NCI-H1417 treated with DMSO at 0.1 percent for 48 hours (cell line): ENCODE results near the gene PSMA8.
"Not testable (repeated sequence)": the region's sequence is repeated elsewhere in the genome, so short reads cannot be mapped to it uniquely, and the experiment has no call there.

Experiments used
- DNase-seq: peaks from one replicate; lab custom pipeline; 2025; lab: John Stamatoyannopoulos, UW

The PSMA8 gene

DNA sequence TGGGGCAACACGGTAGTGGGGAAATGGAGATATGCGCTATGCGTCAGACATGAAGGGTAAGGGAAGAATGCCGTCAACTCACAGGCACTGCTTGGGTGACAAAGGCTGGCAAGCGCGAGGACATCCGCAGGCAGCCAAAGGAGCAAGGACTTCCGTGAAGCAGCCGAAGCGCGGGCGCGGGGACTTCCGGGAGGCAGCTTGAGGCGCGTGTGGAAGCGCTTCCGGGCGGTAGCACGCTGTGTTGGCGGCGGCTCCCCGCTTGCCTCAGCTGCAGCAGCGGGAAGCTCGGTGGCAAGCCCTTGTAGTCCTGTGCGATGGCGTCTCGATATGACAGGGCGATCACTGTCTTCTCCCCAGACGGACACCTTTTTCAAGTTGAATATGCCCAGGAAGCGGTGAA lies at the start of gene PSMA8:
Gene PSMA8 (plus strand): TSS at position 218 of the 400 bp plus-strand sequence. CDS start 97 bp downstream, at position 315.
- no peak for DNase-seq

- no peak for DNase-seq
These were observed 48.6 kb upstream of the PSMA8 start for GRCh38 chr18:26085056-26085455.

- no peak for DNase-seq
These were observed 46.7 kb upstream of the PSMA8 start for GRCh38 chr18:26086959-26087358.

- no peak for DNase-seq
These were observed 45.2 kb upstream of the PSMA8 start for GRCh38 chr18:26088487-26088886.

DNA sequence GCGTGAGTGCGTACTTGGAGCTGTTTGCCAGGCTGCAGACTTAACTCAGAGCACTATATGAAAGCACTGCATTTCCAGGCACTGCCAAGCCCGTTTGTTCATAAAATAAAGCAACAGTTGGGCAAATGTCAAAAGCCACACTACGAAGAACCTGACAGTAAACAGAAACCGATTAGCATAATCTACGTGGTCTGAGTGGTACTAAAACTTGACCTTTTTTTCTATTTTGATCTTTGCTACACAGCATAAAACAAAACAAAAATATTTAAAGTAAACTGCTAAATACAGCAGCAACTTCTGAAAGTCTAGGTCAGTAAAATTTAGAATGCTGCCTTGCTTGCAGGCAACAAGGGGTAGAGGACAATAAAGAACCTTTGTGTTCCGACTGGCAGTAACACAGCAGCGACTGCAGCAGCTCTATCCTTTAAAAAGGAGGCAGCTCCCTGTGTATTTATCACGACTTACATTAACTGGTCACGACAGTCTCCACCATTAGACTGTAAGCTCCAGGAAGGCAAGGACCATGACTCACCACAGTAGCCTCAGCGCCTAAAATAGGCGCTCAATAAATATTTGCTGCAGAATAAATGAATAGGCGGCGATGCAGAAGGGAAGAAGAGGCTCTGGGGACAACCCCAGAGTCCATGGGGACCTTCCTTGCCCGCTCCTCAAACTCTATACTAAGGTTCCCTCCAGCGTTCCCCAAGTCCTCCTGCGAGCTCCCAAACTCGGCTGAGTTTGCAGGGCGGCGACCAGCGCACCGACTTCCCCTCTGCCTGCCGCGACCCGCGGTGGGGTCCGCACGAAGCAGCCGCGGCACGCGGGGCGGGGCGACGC lies 44.2 kb upstream of the PSMA8 start:
- DNase-seq, result peak; percentile 6

GRCh38 chr18:26090130-26091046 lies 43.3 kb upstream of the PSMA8 start, which contains the start of gene SS18:
Gene SS18 (minus strand): TSS chr18:26090613. CDS start chr18:26090569, 44 bp downstream.
- peak; percentile 73 for DNase-seq

DNA sequence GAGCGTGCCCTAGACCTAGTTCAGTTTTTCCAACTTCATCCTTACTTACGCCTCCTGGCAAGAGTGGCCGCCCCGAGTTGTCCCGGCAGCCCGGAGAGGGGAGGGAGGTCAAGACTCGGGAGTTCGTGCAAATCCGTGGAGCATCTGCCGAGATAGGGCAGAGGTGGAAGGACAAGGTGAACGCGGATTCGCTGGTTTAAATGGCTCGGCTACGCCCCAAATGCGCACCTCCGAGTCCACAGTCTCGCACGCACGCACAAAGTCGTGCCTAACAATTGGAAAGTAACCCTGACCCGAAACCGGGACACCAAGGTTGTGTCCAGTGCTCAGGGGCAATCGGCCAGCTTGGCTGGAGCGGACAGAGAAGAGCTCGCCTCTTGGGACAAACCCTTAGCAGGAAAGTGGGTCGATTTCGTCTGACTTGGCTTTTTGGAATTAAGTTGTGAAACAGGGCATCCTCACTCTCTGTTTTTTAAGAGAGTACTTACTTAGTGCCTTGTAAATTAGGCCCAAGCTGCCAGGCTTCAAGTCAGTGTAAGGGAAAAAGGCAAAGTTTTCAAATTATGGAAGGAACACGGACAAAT lies 42.5 kb upstream of the PSMA8 start:
- DNase-seq, result no peak

GRCh38 chr18:26096852-26097251 lies 36.8 kb upstream of the PSMA8 start:
- DNase-seq, result no peak

- DNase-seq, result no peak
These were observed 36.1 kb upstream of the PSMA8 start for GRCh38 chr18:26097563-26097962.

DNA sequence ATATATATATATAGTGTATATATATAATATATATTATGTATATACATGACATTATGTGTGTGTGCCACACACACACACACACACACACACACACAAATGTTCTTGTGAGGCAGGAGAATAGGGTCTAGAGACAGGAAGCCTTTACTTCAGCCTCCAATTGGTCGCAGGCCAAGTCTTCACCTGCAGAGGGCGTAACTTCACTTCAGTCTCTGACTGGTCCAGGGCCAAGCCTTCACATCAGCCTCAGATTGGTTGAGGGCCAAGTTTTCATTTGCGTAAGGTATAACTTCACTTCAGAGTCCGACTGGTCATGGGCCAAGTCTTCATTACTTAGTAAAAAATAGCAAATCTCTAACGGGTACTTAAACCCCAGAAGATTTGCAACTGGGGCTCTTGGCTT lies 30.1 kb upstream of the PSMA8 start:
- no peak for DNase-seq

DNA sequence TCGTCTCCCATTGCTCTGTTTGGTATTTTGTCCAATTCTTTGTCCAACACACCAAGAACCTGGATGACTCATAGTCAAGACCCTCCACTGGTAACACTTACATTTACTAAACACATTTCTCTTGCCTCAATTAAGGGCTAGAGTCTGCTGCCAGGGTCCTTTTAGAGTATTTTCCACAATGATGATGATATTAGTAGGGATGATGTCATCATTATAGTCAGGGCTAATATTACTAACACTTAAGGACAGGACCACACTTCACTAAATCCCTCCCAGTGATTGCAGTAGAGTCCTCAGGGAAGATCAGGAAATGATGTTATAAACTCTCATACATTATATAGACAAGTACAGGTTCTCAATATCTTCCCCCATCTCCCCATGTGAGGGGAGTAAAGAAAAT lies 29.6 kb upstream of the PSMA8 start:
- DNase-seq, result no peak

- no peak for DNase-seq
These were observed 14.4 kb upstream of the PSMA8 start for GRCh38 chr18:26119246-26119645.

GRCh38 chr18:26121476-26121875 lies 12.2 kb upstream of the PSMA8 start:
- DNase-seq, result no peak

DNA sequence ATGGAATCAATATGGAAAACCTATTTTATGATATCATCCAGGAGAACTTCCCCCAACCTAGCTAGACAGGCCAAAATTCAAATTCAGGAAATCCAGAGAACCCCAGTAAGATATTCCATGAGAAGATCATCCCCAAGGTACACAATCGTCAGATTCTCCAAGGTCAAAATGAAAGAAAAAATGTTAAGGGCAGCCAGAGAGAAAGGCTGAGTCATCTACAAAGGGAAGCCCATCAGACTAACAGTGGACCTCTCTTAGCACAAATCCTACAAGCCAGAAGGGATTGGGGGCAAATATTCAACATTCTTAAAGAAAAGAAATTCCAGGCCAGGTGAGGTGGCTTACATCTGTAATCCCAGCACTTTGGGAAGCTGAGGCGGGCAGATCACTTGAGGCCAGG lies 11.7 kb upstream of the PSMA8 start:
- DNase-seq, result not testable (repeated sequence)

- no peak for DNase-seq
These were observed 5.9 kb upstream of the PSMA8 start for GRCh38 chr18:26127786-26128185.

DNA sequence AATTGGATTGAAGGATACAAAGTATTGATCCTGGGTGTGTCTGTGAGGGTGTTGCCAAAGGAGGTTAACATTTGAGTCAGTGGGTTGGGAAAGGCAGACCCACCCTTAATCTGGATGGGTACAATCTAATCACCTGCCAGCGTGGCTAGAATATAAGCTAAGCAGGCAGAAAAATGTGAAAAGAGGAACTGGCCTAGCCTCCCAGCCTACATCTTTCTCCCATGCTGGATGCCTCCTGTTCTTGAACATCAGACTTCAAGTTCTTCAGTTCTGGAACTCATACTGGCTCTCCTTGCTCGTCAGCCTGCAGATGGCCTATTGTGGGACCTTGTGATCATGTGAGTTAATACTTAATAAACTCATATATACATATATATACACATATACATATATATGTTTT lies 5.5 kb upstream of the PSMA8 start:
- not testable (repeated sequence) for DNase-seq

DNA sequence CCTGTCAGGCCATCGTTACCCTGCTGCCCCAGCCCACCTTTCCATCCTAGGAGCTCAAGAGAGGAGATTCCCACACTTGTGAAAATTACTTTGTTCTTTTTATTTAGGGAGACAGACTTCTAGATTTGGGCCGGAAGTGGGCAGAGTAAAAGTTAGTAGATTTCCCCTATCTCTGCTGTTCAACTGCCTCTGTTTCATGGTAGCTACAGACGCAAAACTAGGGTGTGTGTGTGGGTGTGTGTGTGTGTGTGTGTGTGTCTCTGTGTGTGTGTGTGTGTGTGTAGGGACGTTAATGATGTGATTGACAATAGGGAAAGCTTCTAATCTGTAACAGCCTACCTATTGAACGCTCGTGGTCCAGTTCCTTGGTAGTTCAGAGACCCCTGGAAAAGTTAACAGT lies 438 bp downstream of the PSMA8 start:
- no peak for DNase-seq

DNA sequence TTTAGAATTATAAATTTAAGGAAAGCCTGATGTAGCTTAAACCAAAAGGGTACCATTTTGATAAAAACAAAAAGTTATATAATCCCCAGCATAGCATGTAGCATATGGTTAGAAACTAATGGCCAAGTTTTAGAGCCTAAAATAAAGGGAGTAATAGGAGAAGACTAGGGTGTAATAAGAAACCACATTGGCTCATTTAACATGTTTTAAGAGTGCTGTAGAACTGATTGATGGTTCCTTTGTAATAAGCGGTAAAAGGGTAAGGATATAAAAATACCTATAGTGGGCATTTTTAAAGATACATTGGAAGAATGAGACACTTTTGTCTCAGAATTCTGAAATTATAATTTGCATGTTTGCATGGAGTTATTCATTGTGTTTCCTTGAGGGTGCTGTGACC lies 1.9 kb downstream of the PSMA8 start:
- no peak for DNase-seq

- DNase-seq, result no peak
These were observed 23.7 kb downstream of the PSMA8 start for GRCh38 chr18:26157326-26157725.

- DNase-seq, result no peak
These were observed 25.7 kb downstream of the PSMA8 start for GRCh38 chr18:26159353-26159752.

- no peak for DNase-seq
These were observed 30.9 kb downstream of the PSMA8 start for GRCh38 chr18:26164571-26164970.

- DNase-seq, result not testable (repeated sequence)
These were observed 33.9 kb downstream of the PSMA8 start for GRCh38 chr18:26167592-26167991.
